IPS-15b (cell line): ENCODE measurements around the gene ANKFY1.

ENCODE experiments used
- H3K27me3 ChIP-seq: one replicate; pipeline ENCODE4 v1.6.1; 2013; ENCODE audit warnings: low read length; ENCODE audit not compliant: control insufficient read depth, insufficient read depth
- H3K36me3 ChIP-seq: one replicate; pipeline ENCODE4 v1.6.1; 2013; ENCODE audit warnings: low read length; ENCODE audit not compliant: control insufficient read depth, insufficient read depth
- H3K4me1 ChIP-seq: one replicate; pipeline ENCODE4 v1.6.1; 2013; ENCODE audit warnings: mild to moderate bottlenecking, low read length; ENCODE audit not compliant: control insufficient read depth, insufficient read depth
- H3K4me3 ChIP-seq: one replicate; pipeline ENCODE4 v1.5.1; 2013; ENCODE audit warnings: low read depth, low read length
- H3K9ac ChIP-seq: one replicate; pipeline ENCODE4 v1.6.1; 2013; ENCODE audit warnings: low read depth, mild to moderate bottlenecking, low read length
- H3K9me3 ChIP-seq: one replicate; pipeline ENCODE4 v1.6.1; 2013; ENCODE audit warnings: mild to moderate bottlenecking, low read length; ENCODE audit not compliant: control insufficient read depth, insufficient read depth

Gene ANKFY1

GRCh38 chr17:4186357-4186881, 77.4 kb downstream of the ANKFY1 start:
- Histone ChIP-seq H3K9me3 (no peaks in the 10 kb centered on the region), H3K9ac (no peak overlapping the region), H3K4me1 (no peaks in the 10 kb centered on the region), H3K36me3 (peaks cover 45% of the 10 kb centered on the region), H3K27me3 (no peaks in the 10 kb centered on the region), H3K4me3 (no peak overlapping the region)

- Histone ChIP-seq H3K9me3 (no peaks in the 10 kb centered on the region), H3K36me3 (peaks cover 50% of the 10 kb centered on the region), H3K27me3 (no peaks in the 10 kb centered on the region), H3K9ac (no peak overlapping the region), H3K4me3 (no peak overlapping the region), H3K4me1 (no peaks in the 10 kb centered on the region)
Observed at GRCh38 chr17:4185656-4186055, 78.1 kb downstream of the ANKFY1 start.

DNA sequence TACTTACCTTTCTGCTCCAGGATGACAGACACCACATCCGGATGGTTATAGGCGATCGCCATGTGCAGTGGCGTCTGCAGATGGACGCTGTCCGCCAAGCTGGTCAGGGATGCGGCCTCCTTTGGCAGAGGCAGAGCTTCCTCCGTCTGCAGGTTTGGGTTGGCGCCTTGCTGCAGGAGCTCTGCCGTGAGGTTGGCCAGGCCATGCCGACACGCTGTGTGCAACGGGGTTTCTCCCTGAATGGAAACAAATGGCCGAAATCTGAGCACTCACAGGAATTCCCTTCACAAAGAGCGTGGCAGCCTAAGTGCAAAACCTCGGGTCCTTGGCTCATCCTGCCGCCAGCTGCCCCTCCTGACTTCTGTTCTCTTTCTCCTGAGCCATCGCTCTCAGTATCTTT, 79.0 kb downstream of the ANKFY1 start:
- no peaks in the 10 kb centered on the region for H3K4me1 ChIP-seq
- no peaks in the 10 kb centered on the region for H3K9me3 ChIP-seq
- no peak overlapping the region for H3K9ac ChIP-seq
- peaks cover 52% of the 10 kb centered on the region for H3K36me3 ChIP-seq
- no peaks in the 10 kb centered on the region for H3K27me3 ChIP-seq
- H3K4me3 ChIP-seq: no peak overlapping the region

- Histone ChIP-seq H3K4me1 (no peaks in the 10 kb centered on the region), H3K9ac (no peak overlapping the region), H3K36me3 (peaks cover 64% of the 10 kb centered on the region), H3K4me3 (no peak overlapping the region), H3K9me3 (no peaks in the 10 kb centered on the region), H3K27me3 (no peaks in the 10 kb centered on the region)
Observed at GRCh38 chr17:4182043-4182442, 81.7 kb downstream of the ANKFY1 start.

- H3K9ac ChIP-seq: no peak overlapping the region
- H3K4me3 ChIP-seq: no peak overlapping the region
- H3K4me1 ChIP-seq: no peaks in the 10 kb centered on the region
- peaks cover 71% of the 10 kb centered on the region for H3K36me3 ChIP-seq
- H3K27me3 ChIP-seq: no peaks in the 10 kb centered on the region
- no peaks in the 10 kb centered on the region for H3K9me3 ChIP-seq
Observed at GRCh38 chr17:4180791-4181190, 83.0 kb downstream of the ANKFY1 start.

GRCh38 chr17:4179071-4179470, 84.7 kb downstream of the ANKFY1 start:
- Histone ChIP-seq H3K9me3 (no peaks in the 10 kb centered on the region), H3K9ac (no peak overlapping the region), H3K36me3 (peaks cover 70% of the 10 kb centered on the region), H3K4me3 (no peak overlapping the region), H3K27me3 (no peaks in the 10 kb centered on the region), H3K4me1 (no peaks in the 10 kb centered on the region)

DNA sequence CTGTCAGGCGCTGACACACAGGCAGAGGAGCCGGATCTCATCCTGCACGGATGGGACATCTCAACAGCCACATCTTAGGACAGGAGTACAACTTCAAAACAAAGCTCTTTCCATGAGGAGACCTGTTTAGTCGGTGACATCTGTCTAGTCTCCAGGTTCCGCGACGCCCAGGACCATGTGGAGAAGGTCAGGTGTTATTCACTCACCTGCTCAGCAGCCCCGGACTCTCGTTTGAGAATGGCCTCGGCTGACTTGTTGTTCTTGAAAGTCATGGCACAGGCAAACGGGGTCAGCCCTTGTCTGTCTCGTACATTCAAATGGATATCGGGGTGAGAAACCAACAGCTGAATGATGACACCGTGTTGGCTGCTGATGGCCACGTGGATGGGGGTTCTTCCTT, 85.1 kb downstream of the ANKFY1 start:
- Histone ChIP-seq H3K4me1 (no peaks in the 10 kb centered on the region), H3K9ac (no peak overlapping the region), H3K27me3 (no peaks in the 10 kb centered on the region), H3K36me3 (peaks cover 72% of the 10 kb centered on the region), H3K9me3 (no peaks in the 10 kb centered on the region), H3K4me3 (no peak overlapping the region)

- Histone ChIP-seq H3K4me1 (no peaks in the 10 kb centered on the region), H3K36me3 (peaks cover 70% of the 10 kb centered on the region), H3K4me3 (no peak overlapping the region), H3K9me3 (no peaks in the 10 kb centered on the region), H3K9ac (no peak overlapping the region), H3K27me3 (no peaks in the 10 kb centered on the region)
Observed at GRCh38 chr17:4177806-4178205, 86.0 kb downstream of the ANKFY1 start.

GRCh38 chr17:4176808-4177472, 86.8 kb downstream of the ANKFY1 start:
- H3K36me3 ChIP-seq: peaks cover 73% of the 10 kb centered on the region
- H3K9ac ChIP-seq: no peak overlapping the region
- H3K4me3 ChIP-seq: no peak overlapping the region
- no peaks in the 10 kb centered on the region for H3K9me3 ChIP-seq
- no peaks in the 10 kb centered on the region for H3K27me3 ChIP-seq
- no peaks in the 10 kb centered on the region for H3K4me1 ChIP-seq

- Histone ChIP-seq H3K4me3 (no peak overlapping the region), H3K9me3 (no peaks in the 10 kb centered on the region), H3K4me1 (no peaks in the 10 kb centered on the region), H3K36me3 (peaks cover 73% of the 10 kb centered on the region), H3K27me3 (no peaks in the 10 kb centered on the region), H3K9ac (no peak overlapping the region)
Observed at GRCh38 chr17:4175921-4176807, 87.6 kb downstream of the ANKFY1 start.

DNA sequence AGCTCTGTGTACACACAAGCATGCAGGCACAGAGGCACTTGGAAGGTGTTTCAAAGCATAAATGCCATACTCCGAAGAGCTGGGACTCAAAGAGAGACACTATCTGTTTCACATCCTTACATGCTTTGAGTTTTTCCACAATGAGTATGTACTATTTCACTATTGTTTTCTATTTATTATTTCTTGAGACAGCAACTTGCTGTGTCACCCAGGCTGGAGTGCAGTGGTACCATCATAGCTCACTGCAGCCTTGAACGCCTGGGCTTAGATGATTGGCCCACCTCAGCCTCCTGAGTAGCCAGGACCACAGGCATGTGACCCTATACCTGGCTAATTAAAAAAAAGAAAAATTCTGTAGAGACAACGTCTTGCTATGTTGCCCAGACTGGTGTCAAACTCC, 89.2 kb downstream of the ANKFY1 start:
- H3K4me3 ChIP-seq: no peak overlapping the region
- no peaks in the 10 kb centered on the region for H3K27me3 ChIP-seq
- H3K36me3 ChIP-seq: peaks cover 79% of the 10 kb centered on the region
- no peaks in the 10 kb centered on the region for H3K9me3 ChIP-seq
- no peaks in the 10 kb centered on the region for H3K4me1 ChIP-seq
- no peak overlapping the region for H3K9ac ChIP-seq

- Histone ChIP-seq H3K27me3 (no peaks in the 10 kb centered on the region), H3K4me1 (no peaks in the 10 kb centered on the region), H3K9me3 (no peaks in the 10 kb centered on the region), H3K4me3 (no peak overlapping the region), H3K36me3 (peaks cover 80% of the 10 kb centered on the region), H3K9ac (no peak overlapping the region)
Observed at GRCh38 chr17:4173781-4174180, 90.0 kb downstream of the ANKFY1 start.
